Stimulated activated CD4-positive, alpha-beta T cell treated with anti-CD3 and anti-CD28 coated beads, TNF-alpha, amount 100 ng/mL, for 48 hours (primary cell): Measurements from ENCODE around the gene ASPSCR1.

ENCODE experiments used
- DNase-seq, 3 donors: peaks; one replicate each; pipeline ENCODE4 v3.0.0-alpha.2; 2020; ENCODE audit warnings: low read depth in 3 of 3

ASPSCR1 gene

GRCh38 chr17:82055023-82055964, 77.9 kb downstream of the ASPSCR1 start:
- DNase-seq = no peak

GRCh38 chr17:82055965-82056728, 78.7 kb downstream of the ASPSCR1 start:
- no peak for DNase-seq

DNA sequence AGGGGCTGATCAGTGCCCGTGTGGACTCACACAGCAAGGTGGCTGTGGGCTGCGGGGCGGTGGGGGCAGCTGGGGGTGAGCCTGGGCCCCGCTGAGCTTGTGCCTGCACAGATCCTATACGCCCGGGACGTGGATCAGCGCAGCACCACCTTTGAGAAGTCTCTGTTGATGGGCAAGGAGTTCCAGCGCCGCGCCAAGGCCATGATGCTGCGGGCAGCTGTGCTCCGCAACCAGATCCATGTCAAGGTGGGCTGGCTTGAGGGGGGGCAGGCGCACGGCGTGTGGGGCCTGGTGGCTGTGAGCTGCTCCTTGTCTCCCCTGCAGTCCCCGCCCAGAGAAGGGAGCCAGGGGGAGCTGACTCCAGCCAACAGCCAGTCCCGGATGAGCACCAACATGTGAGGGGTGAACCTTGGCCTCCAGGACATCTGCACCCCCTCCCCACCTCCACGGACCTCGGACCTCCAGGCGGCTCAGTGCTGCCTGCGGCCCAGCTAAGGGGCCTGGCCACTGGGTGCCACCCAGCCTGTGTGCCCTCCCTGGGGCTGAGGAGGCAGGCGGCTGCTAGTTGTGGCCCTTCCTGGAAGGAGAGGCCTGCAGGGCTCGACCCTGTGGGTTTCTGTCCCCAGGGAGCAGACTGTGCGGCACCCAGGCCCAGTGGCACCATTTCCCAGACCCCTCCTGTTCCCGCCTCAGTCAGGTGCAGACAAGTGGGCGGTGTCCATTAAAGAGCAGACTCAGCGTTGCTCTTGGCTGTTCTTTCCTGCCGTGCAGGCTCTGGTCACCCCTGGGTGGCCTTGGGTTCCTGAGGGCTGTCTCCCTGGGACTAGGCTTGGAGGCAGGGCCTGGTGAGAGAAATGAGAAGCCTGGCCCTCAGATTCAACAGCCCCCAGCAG, 79.5 kb downstream of the ASPSCR1 start:
- DNase-seq = no peak

- DNase-seq = no peak
Measured at GRCh38 chr17:82058230-82058854, 80.9 kb downstream of the ASPSCR1 start.

GRCh38 chr17:82058855-82059249, 81.4 kb downstream of the ASPSCR1 start:
- no peak for DNase-seq

- DNase-seq = no peak
Measured at GRCh38 chr17:82059272-82060000, 82.0 kb downstream of the ASPSCR1 start.

- DNase-seq = no peak
Measured at GRCh38 chr17:82060001-82060380, 82.6 kb downstream of the ASPSCR1 start.

- no peak for DNase-seq
Measured at GRCh38 chr17:82060614-82061013, 83.2 kb downstream of the ASPSCR1 start.

GRCh38 chr17:82061047-82061925, 83.9 kb downstream of the ASPSCR1 start:
- DNase-seq = no peak

GRCh38 chr17:82062076-82062983, 84.9 kb downstream of the ASPSCR1 start:
- DNase-seq = no peak

GRCh38 chr17:82062984-82063368, 85.5 kb downstream of the ASPSCR1 start:
- no peak for DNase-seq

- no peak for DNase-seq
Measured at GRCh38 chr17:82063424-82064415, 86.3 kb downstream of the ASPSCR1 start.

DNA sequence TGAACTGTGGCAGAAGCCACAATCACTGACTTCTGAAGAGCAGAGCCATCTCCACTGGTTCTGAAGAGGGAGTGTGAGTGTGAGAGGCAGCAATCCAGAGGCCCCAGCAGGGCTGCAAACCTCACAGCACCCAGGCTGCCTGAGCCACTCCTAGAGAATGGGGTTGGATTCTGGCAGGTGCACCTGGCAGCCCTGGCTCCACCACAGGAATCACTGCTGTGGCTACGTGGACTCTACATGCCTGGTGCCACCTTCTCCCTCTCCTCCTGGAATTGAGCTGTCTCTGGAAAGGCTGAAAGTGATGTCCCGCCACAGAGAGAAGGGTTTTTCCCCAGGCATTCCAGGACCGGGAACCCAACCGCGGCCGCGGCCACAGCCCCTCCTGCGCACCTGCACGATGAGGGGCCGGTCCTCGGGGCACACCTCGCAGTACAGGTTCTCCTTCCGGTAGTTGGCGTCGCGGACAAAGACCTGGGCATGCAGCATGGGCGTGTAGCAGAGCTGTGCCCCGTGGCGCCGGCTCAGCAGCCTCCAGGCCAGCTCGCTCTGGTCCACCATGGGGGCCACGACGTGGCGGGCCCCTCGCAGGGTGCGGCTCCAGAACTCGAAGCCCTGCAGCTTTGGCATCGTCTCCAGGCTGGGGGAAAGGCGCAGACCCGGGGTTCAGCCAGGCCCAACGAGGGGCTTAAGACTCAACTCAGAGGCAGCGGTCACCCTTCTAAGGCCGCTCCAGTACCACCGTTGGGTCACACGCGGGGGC, 87.2 kb downstream of the ASPSCR1 start:
- DNase-seq = no peak

GRCh38 chr17:82065193-82065637, 87.8 kb downstream of the ASPSCR1 start:
- DNase-seq = no peak

DNA sequence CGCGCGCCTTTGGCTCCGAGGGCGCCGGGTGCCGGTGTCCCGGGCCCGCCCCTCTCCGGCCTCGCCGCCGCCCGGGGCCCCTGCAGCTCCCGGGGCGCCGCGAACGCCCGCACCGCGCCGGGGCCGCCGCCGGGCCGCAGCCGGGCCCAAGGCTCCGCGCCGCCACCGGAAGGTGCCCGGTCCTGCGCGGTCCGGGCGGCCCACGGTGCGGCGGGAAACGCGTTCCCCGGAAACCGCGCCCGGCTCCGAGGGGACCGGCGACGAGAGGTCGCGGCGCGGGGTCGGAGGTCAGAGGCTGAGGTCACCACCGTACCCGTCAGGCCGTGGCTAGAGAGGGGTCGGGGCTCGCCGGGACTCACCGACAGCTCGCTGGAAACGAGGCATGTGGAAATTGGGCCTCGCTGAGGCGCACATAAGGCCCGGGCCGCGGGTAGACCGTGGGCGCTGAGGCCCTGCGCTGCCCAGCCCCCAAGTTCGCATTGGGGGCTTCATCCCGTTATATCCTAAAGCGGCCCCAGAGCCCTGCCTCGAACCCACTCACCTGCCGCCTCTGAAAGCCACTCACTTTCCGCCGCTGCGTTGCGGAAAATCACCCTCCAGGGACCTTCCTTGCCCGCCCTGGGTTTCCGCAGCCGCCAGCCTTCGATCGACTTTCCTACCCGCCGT, 88.3 kb downstream of the ASPSCR1 start, which contains the start of gene DUS1L:
TSS of gene DUS1L (minus strand) at position 167 of the 666 bp plus-strand sequence. CDS start 745 bp downstream, outside the sequence.
- DNase-seq = peak; percentile 49 to 61 (median 56)
